CD4-positive, alpha-beta T cell (primary cell): ENCODE measurements around the gene SYNCRIP. TPM values are rescaled to one million over a fixed set of nuclear protein-coding genes. Genes with fewer than 3 reads are reported as not detected.

Experiments
- ATAC-seq: fragments of 200-7000 bp; cut with Tn5 transposase; one replicate; pipeline ENCODE4 v1.10.0; 2022; ENCODE audit warnings: mild to moderate bottlenecking; ENCODE audit not compliant: poor library complexity
- CTCF ChIA-PET: fragments of 350-600 bp; sonication (Branson Sonifier 250); formaldehyde crosslinking; loops from one replicate; lab custom pipeline; 2021; ENCODE audit warnings: antibody characterized with exemption, inconsistent platforms; lab: Charles Lee
- POLR2A ChIA-PET: fragments of 350-600 bp; sonication (Branson Sonifier 250); formaldehyde crosslinking; loops from one replicate; lab custom pipeline; 2021; ENCODE audit warnings: antibody characterized with exemption, inconsistent platforms; lab: Charles Lee
- DNase-seq, 14 experiments: peaks; one replicate each; pipeline ENCODE4 v3.0.0-alpha.2; 2013 to 2020; ENCODE audit warnings: mixed read lengths in 2 of 14
- H3K27ac ChIP-seq, 2 donors: one replicate each; pipeline versions ENCODE4 v1.5.1 to v1.7.0; 2013; ENCODE audit warnings: low read length in 2 of 2, low read depth in 1 of 2, mild to moderate bottlenecking in 1 of 2
- H3K27me3 ChIP-seq, 2 experiments: 1 replicate in 1 of 2; 2 replicates in 1 of 2; pipeline versions ENCODE4 v1.6.1 to v1.7.0; 2013; ENCODE audit warnings: low read length in 2 of 2, control low read depth in 1 of 2, mild to moderate bottlenecking in 1 of 2, moderate library complexity in 1 of 2; ENCODE audit not compliant: insufficient read depth in 2 of 2, control insufficient read depth in 1 of 2
- H3K36me3 ChIP-seq: one replicate; pipeline ENCODE4 v1.6.1; 2013; ENCODE audit warnings: low read length, control low read depth; ENCODE audit not compliant: insufficient read depth
- H3K4me1 ChIP-seq: one replicate; pipeline ENCODE4 v1.6.1; 2013; ENCODE audit warnings: low read length, control low read depth; ENCODE audit not compliant: insufficient read depth
- H3K4me3 ChIP-seq: one replicate; pipeline ENCODE4 v1.5.1; 2013; ENCODE audit warnings: mild to moderate bottlenecking, low read length, moderate library complexity
- H3K9me3 ChIP-seq, 2 experiments: 1 replicate in 1 of 2; 2 replicates in 1 of 2; pipeline versions ENCODE4 v1.6.1 to v1.7.0; 2013; ENCODE audit warnings: low read length in 2 of 2, mild to moderate bottlenecking in 2 of 2, control low read depth in 1 of 2, moderate library complexity in 1 of 2; ENCODE audit not compliant: control insufficient read depth in 1 of 2, insufficient read depth in 1 of 2
- H3K27ac Mint-ChIP-seq: one replicate; pipeline ENCODE4 v1.8.0; 2020; ENCODE audit warnings: mixed read lengths
- H3K27me3 Mint-ChIP-seq: one replicate; pipeline ENCODE4 v1.8.0; 2021; ENCODE audit warnings: mixed read lengths
- H3K36me3 Mint-ChIP-seq: one replicate; pipeline ENCODE4 v1.8.0; 2021; ENCODE audit warnings: low read depth, mixed read lengths
- H3K4me1 Mint-ChIP-seq: one replicate; pipeline ENCODE4 v1.8.0; 2021; ENCODE audit warnings: low read depth, mixed read lengths
- H3K4me3 Mint-ChIP-seq: one replicate; pipeline ENCODE4 v1.8.0; 2020; ENCODE audit warnings: mild to moderate bottlenecking, mixed read lengths
- H3K9me3 Mint-ChIP-seq: one replicate; pipeline ENCODE4 v1.8.0; 2020; ENCODE audit warnings: mixed read lengths
- intact Hi-C, 2 experiments: fragments of 100-400 bp; cut with DNase I in 1 of 2; cut with micrococcal nuclease in 1 of 2; formaldehyde crosslinking; loops; one replicate each; pipeline versions ENCODE4 v1.15.1 to v1.9.0; 2023 to 2025; cut with DNase I, micrococcal nuclease
- polyA plus RNA-seq, 2 donors: library from polyadenylated mRNA; unstranded; fragments of 120-200 nt; gene quantifications; one replicate each; pipeline ENCODE4 v1.2.1, GENCODE V29; 2013
- total RNA-seq, 174 experiments: library from RNA in 2 of 174; stranded (reverse) in 2 of 174; gene quantifications; one replicate each; pipeline ENCODE4 v1.2.3 and lab custom pipeline; 2021 to 2026
- TF ChIP-seq, protein P1 (sequence below): fragments of 200-600 bp; IDR thresholded peaks from one replicate; pipeline ENCODE4 v1.8.0; 2022; ENCODE audit warnings: antibody characterized with exemption, mild to moderate bottlenecking

The SYNCRIP gene
- total RNA-seq: 10 to 100 TPM; 53.2 to 58.3 TPM
- polyA plus RNA-seq (2013, experiment 1 of 2): 79.4 TPM
- polyA plus RNA-seq (2013, experiment 2 of 2): 94.8 TPM
- 63.0 to 534 (median 139) reads per million in 172 experiments for total RNA-seq (lab: John Stamatoyannopoulos, UW)

GRCh38 chr6:85642774-85643536, at the start of gene SYNCRIP:
Gene SYNCRIP, minus strand, starts transcription at chr6:85642886. Its CDS starts 1,447 bp downstream, at chr6:85641439.
- POLR2A ChIA-PET: interaction anchor here (0.6 to 9.8 kb wide), 11 partner anchors 9 to 1783 kb away, joined by 3 to 849 read pairs (median 7); partner anchors contain the start of genes CYB5R4, NT5E and SNX14
- peak within 1 kb of the TSS; percentile 88 for H3K4me3 ChIP-seq
- CTCF ChIA-PET: interaction anchor here (1.2 to 2.3 kb wide), 4 partner anchors 27 to 51 kb away, joined by 3 to 14 read pairs (median 7); partner anchors contain the start of gene SNX14
- Mint-ChIP-seq H3K4me3 (peak within 1 kb of the TSS; percentile 100), H3K4me1 (peaks cover 55% of the 10 kb centered on the region), H3K27ac (peak within 1 kb of the TSS; percentile 100), H3K9me3 (no peaks in the 10 kb centered on the region), H3K36me3 (peaks cover 61% of the 10 kb centered on the region), H3K27me3 (no peaks in the 10 kb centered on the region)
- no peaks in the 10 kb centered on the region for H3K27me3 ChIP-seq
- peaks cover 25% of the 10 kb centered on the region for H3K36me3 ChIP-seq
- ATAC-seq (peak; percentile 78), DNase-seq (peak; percentile 94 to 99 (median 98))
- intact Hi-C loops: loop anchor here (1.0 to 10.0 kb wide), 4 partner anchors 35 to 1778 kb away; partner anchors contain the start of gene SNX14 (in 1 of the 2)
- TF ChIP-seq, protein P1, sequence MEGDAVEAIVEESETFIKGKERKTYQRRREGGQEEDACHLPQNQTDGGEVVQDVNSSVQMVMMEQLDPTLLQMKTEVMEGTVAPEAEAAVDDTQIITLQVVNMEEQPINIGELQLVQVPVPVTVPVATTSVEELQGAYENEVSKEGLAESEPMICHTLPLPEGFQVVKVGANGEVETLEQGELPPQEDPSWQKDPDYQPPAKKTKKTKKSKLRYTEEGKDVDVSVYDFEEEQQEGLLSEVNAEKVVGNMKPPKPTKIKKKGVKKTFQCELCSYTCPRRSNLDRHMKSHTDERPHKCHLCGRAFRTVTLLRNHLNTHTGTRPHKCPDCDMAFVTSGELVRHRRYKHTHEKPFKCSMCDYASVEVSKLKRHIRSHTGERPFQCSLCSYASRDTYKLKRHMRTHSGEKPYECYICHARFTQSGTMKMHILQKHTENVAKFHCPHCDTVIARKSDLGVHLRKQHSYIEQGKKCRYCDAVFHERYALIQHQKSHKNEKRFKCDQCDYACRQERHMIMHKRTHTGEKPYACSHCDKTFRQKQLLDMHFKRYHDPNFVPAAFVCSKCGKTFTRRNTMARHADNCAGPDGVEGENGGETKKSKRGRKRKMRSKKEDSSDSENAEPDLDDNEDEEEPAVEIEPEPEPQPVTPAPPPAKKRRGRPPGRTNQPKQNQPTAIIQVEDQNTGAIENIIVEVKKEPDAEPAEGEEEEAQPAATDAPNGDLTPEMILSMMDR: no peak
- peak within 1 kb of the TSS; percentile 96 to 99 for H3K27ac ChIP-seq
- H3K9me3 ChIP-seq: no peaks in the 10 kb centered on the region
- H3K4me1 ChIP-seq: peaks cover 15% of the 10 kb centered on the region

GRCh38 chr6:85691478-85691877, 48.8 kb upstream of the SYNCRIP start:
- H3K9me3 Mint-ChIP-seq: no peaks in the 10 kb centered on the region
- TF ChIP-seq, protein P1: no peak
- ATAC-seq (no peak), DNase-seq (no peak)
- H3K4me3 Mint-ChIP-seq: no peak overlapping the region
- H3K4me1 Mint-ChIP-seq: no peaks in the 10 kb centered on the region
- no peak overlapping the region for H3K27ac Mint-ChIP-seq
- no peaks in the 10 kb centered on the region for H3K4me1 ChIP-seq
- no peaks in the 10 kb centered on the region for H3K36me3 Mint-ChIP-seq
- ChIA-PET CTCF (no interaction called here), POLR2A (no interaction called here)
- H3K36me3 ChIP-seq: no peaks in the 10 kb centered on the region
- H3K9me3 ChIP-seq: no peaks in the 10 kb centered on the region
- intact Hi-C loops: no loop called here
- H3K4me3 ChIP-seq: no peak overlapping the region
- no peak overlapping the region for H3K27ac ChIP-seq
- no peaks in the 10 kb centered on the region for H3K27me3 Mint-ChIP-seq
- no peaks in the 10 kb centered on the region for H3K27me3 ChIP-seq

DNA sequence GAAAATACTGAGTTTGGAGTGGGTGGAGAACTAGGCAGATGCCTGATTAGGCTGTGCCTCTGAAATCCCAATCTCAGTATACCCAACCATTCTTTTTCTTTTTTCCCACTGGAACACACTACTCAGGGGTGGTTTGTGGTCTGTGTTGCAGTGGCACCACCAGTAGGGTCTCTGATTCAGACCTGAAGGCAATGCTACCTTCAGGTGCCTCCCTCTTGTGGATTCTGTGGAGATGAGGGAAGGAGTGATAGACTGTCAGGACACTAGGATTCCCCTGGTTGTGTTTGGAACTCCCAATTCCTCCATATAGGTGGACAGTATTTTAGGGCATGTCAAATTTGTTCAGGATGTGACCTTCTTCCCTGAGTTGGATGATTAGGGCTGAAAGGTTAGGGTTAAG, 47.4 kb upstream of the SYNCRIP start:
- DNase-seq: no peak
- Mint-ChIP-seq H3K4me1 (no peaks in the 10 kb centered on the region), H3K9me3 (no peaks in the 10 kb centered on the region), H3K36me3 (no peaks in the 10 kb centered on the region), H3K27me3 (no peaks in the 10 kb centered on the region), H3K27ac (no peak overlapping the region), H3K4me3 (no peak overlapping the region)
- TF ChIP-seq, protein P1: no peak
- ChIA-PET CTCF (no interaction called here), POLR2A (no interaction called here)
- no peak for ATAC-seq
- Histone ChIP-seq H3K4me3 (no peak overlapping the region), H3K27ac (no peak overlapping the region), H3K36me3 (no peaks in the 10 kb centered on the region), H3K4me1 (peaks cover 3% of the 10 kb centered on the region), H3K27me3 (no peaks in the 10 kb centered on the region), H3K9me3 (no peaks in the 10 kb centered on the region)
- intact Hi-C loops: no loop called here
